ENCODE results near the gene ULBP3.

ULBP3 gene

DNA sequence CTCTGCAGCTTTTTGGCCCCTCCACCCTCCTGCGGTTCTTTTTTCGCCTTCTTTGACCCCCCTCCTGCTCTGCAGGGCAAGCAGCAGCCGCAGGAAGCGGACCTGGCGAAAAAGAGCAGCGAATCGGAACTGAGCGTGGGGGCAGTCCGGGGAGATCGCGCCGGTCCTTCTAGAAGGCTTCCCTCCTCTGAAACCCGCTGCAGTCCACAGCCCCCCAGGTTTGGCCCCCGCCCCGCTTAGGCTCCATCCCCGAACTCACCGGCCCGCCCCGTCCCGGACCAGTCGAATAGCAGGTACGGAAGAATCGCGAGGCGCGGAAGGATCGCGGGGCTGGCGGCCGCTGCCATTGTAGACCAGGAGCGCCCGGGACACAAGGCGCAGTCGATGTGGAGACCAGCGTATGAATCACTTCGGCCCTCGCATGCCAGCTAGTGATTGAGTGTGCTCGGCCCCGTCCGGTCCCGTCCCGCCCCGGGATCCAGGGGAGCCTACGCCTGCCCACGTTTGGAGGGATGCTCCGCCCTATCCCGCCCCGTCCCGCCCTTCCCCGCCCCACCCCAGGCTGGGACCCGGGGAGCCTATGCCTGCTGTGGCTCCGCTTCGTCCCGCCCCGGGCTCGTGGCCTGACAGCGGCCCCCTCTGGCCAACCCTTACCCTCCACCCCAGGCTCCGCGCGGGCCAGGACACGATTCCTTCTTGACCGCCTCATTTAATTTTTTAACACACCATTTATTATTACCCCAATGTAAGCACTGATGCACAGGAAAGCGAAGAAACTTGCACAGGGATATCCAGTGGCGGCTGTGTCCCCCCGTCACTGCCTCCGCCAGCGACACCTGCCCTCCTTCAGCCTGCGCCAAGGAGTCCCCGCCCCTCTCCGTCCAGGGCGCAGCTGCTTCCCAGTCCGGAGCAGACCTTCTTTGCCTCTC is at the start of gene ULBP3:
TSS of gene ULBP3 (minus strand) at position 402 of the 929 bp plus-strand sequence. CDS start at position 347, 55 bp downstream.
- TF ChIP-seq, protein P1, sequence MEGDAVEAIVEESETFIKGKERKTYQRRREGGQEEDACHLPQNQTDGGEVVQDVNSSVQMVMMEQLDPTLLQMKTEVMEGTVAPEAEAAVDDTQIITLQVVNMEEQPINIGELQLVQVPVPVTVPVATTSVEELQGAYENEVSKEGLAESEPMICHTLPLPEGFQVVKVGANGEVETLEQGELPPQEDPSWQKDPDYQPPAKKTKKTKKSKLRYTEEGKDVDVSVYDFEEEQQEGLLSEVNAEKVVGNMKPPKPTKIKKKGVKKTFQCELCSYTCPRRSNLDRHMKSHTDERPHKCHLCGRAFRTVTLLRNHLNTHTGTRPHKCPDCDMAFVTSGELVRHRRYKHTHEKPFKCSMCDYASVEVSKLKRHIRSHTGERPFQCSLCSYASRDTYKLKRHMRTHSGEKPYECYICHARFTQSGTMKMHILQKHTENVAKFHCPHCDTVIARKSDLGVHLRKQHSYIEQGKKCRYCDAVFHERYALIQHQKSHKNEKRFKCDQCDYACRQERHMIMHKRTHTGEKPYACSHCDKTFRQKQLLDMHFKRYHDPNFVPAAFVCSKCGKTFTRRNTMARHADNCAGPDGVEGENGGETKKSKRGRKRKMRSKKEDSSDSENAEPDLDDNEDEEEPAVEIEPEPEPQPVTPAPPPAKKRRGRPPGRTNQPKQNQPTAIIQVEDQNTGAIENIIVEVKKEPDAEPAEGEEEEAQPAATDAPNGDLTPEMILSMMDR (IDR thresholded peaks at IDR 0.05), result no peak
- peaks cover 76% of the 10 kb centered on the region for H3K27me3 ChIP-seq
- no peaks in the 10 kb centered on the region for H3K9me3 ChIP-seq
- H3K36me3 ChIP-seq, result no peaks in the 10 kb centered on the region
- peak within 1 kb of the TSS; percentile 12 to 54 for H3K4me3 ChIP-seq (ENCODE audit: low read depth in 1 of 2, low read length in 1 of 2)
- peaks cover 5 to 11% of the 10 kb centered on the region in 2 experiments for H3K4me1 ChIP-seq (ENCODE audit: control insufficient read depth in 1 of 2, insufficient read depth in 1 of 2, low read depth in 1 of 2, low read length in 1 of 2)
- H3K27ac ChIP-seq, result no peak within 1 kb of the TSS

DNA sequence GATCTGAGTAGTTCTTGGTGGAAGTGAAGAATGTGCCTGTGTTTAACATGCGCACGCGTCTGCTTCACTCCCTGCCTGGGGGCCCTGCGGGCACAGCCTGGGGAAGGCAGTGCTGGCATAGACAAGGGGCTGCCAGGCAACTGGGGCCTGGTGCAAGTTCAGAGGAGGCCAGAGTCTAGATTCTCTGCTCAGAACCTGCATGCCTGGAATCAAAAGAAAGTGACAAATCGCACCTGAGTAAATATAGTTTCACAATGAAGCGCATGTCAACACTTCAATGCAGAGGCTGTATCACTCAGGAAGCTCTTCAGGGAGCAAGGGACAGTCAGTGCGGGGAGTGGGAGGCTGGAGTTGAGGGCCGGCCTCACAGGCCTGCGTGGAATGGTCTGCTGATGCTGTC is 49.7 kb upstream of the ULBP3 start:
- Histone ChIP-seq H3K4me3 (ENCODE audit: low read depth in 1 of 2, low read length in 1 of 2) (no peak overlapping the region), H3K4me1 (ENCODE audit: control insufficient read depth in 1 of 2, insufficient read depth in 1 of 2, low read depth in 1 of 2, low read length in 1 of 2) (no peaks in the 10 kb centered on the region), H3K27me3 (peaks cover 32% of the 10 kb centered on the region), H3K36me3 (no peaks in the 10 kb centered on the region), H3K9me3 (no peaks in the 10 kb centered on the region), H3K27ac (no peak overlapping the region)
- TF ChIP-seq, protein P1 (IDR thresholded peaks at IDR 0.05), result no peak

DNA sequence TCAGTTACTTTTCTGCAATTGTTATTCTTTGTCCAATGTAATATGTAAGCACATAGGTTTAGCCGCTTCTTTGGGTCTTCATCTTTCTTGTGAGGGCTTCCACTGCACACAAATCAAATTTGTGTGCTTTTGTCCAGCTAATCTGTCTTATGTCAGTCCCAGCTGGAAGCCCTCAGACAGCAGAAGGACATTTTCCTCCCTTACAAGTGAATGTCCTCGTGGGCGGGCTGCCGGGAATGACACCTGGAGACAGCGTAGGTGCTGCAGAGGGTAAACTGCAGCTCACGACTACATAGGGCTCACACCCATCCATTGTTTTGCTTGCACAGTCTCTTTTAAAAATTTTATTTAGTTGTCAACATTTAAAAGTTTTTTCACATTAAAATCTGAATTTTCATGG is 49.3 kb upstream of the ULBP3 start:
- no peaks in the 10 kb centered on the region for H3K4me1 ChIP-seq (ENCODE audit: control insufficient read depth in 1 of 2, insufficient read depth in 1 of 2, low read depth in 1 of 2, low read length in 1 of 2)
- H3K9me3 ChIP-seq, result no peaks in the 10 kb centered on the region
- H3K27ac ChIP-seq, result no peak overlapping the region
- H3K27me3 ChIP-seq, result peaks cover 29% of the 10 kb centered on the region
- H3K36me3 ChIP-seq, result no peaks in the 10 kb centered on the region
- no peak overlapping the region for H3K4me3 ChIP-seq (ENCODE audit: low read depth in 1 of 2, low read length in 1 of 2)
- TF ChIP-seq, protein P1 (IDR thresholded peaks at IDR 0.05), result no peak

DNA sequence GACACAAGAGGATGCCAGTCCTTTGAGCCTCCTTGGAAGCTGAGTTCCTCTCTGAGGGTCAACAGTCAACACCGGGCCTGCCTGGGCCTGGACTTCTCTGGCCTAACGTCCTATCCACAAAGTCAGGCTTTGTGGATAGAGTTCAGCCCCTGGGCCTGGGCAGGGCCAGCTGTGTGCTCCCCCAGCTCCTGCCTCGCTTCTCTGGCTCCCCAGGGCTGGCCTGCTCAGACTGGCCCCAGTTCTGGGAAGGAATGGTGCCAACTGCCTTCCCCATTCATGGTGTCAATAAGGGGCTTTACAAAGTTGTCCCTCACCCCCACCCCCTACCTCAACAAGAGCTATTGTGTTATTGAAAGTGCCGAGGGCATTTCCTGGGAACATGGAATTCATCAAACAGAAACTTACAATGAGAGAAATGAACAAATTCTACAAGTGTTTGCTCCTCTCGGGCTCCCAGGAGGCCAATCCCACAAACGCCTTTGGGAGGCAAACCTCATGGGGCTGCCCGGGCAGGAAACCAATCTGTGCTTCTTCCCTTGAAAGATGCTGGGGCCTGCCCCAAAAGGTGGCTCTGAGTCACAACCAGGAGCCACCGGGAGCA is 47.4 kb upstream of the ULBP3 start:
- TF ChIP-seq, protein P1 (IDR thresholded peaks at IDR 0.05), result no peak
- Histone ChIP-seq H3K27me3 (peaks cover 31% of the 10 kb centered on the region), H3K27ac (no peak overlapping the region), H3K4me3 (ENCODE audit: low read depth in 1 of 2, low read length in 1 of 2) (no peak overlapping the region), H3K36me3 (no peaks in the 10 kb centered on the region), H3K4me1 (ENCODE audit: control insufficient read depth in 1 of 2, insufficient read depth in 1 of 2, low read depth in 1 of 2, low read length in 1 of 2) (no peaks in the 10 kb centered on the region), H3K9me3 (no peaks in the 10 kb centered on the region)

DNA sequence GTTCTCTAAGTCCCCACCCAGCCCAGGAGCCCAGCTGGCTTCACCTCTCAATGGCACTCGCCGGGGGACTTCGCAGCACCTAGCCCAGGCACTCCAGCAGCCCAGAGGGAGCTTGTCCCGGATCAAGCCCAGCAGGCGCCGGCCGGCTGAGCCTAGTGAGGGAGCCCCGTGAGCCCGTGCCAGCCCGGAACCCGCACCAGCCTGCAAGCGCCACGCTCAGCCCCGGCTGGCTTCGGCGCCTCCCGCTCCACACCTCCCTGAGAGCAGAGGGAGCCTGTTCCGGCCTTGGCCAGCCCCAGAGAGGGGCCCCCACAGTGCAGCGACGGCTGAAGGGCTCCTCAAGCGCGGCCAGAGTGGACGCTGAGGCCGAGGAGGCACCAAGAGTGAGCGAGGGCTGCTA is 46.8 kb upstream of the ULBP3 start:
- TF ChIP-seq, protein P1 (IDR thresholded peaks at IDR 0.05), result no peak
- no peaks in the 10 kb centered on the region for H3K9me3 ChIP-seq
- H3K36me3 ChIP-seq, result no peaks in the 10 kb centered on the region
- peaks cover 31% of the 10 kb centered on the region for H3K27me3 ChIP-seq
- H3K4me1 ChIP-seq (ENCODE audit: control insufficient read depth in 1 of 2, insufficient read depth in 1 of 2, low read depth in 1 of 2, low read length in 1 of 2), result no peaks in the 10 kb centered on the region
- H3K27ac ChIP-seq, result no peak overlapping the region
- H3K4me3 ChIP-seq (ENCODE audit: low read depth in 1 of 2, low read length in 1 of 2), result no peak overlapping the region

Measured in neutrophil (primary cell).